Mesodermal cell (in vitro differentiated cells): ENCODE measurements around the gene RTN4RL1.
"Not testable (repeated sequence)": the region's sequence is repeated elsewhere in the genome, so short reads cannot be mapped to it uniquely, and the experiment has no call there.

ENCODE experiments used
- H3K27ac ChIP-seq: 2 replicates; pipeline ENCODE4 v1.7.0; 2013; ENCODE audit warnings: mild to moderate bottlenecking, low read depth, low read length, moderate library complexity; ENCODE audit not compliant: severe bottlenecking
- H3K36me3 ChIP-seq: 2 replicates; pipeline ENCODE4 v1.7.1; 2013; ENCODE audit warnings: mild to moderate bottlenecking, low read length, moderate library complexity; ENCODE audit not compliant: control insufficient read depth, insufficient read depth
- H3K4me1 ChIP-seq: one replicate; pipeline ENCODE4 v1.7.1; 2013; ENCODE audit warnings: mild to moderate bottlenecking, low read length; ENCODE audit not compliant: insufficient read depth, control insufficient read depth, poor library complexity, severe bottlenecking
- H3K4me3 ChIP-seq: 2 replicates; pipeline ENCODE4 v1.7.0; 2013; ENCODE audit warnings: low read length, control low read depth, mild to moderate bottlenecking; ENCODE audit not compliant: insufficient read depth, poor library complexity, severe bottlenecking; ENCODE audit errors: extremely low read depth
- H3K9me3 ChIP-seq: 2 replicates; pipeline ENCODE4 v1.7.1; 2013; ENCODE audit warnings: mild to moderate bottlenecking, low read length, moderate library complexity; ENCODE audit not compliant: control insufficient read depth
- WGBS, 2 experiments: methylation state at CpG; one replicate each; pipeline ENCODE4 v1.1.5; 2013; ENCODE audit warnings: missing lambda C conversion rate in 2 of 2; ENCODE audit not compliant: insufficient coverage in 2 of 2; 5-methylcytosine and 5-hydroxymethylcytosine counted together

Gene RTN4RL1

GRCh38 chr17:1982793-1983366 is 42.3 kb downstream of the RTN4RL1 start:
- not testable (repeated sequence) for H3K27ac ChIP-seq, H3K9me3 ChIP-seq, H3K4me3 ChIP-seq, H3K36me3 ChIP-seq, H3K4me1 ChIP-seq
- WGBS, 2 experiments = 85% methylated on average over 9 to 10 of the region's 13 CpGs

- no peaks in the 10 kb centered on the region for H3K4me1 ChIP-seq
- H3K9me3 ChIP-seq = no peaks in the 10 kb centered on the region
- 84 to 89% methylated on average over 3 to 5 of the region's 8 CpGs for WGBS, 2 experiments
- H3K36me3 ChIP-seq = no peaks in the 10 kb centered on the region
- H3K27ac ChIP-seq = no peak overlapping the region
- H3K4me3 ChIP-seq = no peak overlapping the region
Observed at GRCh38 chr17:1980665-1981250, 44.4 kb downstream of the RTN4RL1 start.

- H3K9me3 ChIP-seq = no peaks in the 10 kb centered on the region
- H3K4me3 ChIP-seq = no peak overlapping the region
- H3K4me1 ChIP-seq = no peaks in the 10 kb centered on the region
- H3K36me3 ChIP-seq = no peaks in the 10 kb centered on the region
- 57 to 67% methylated on average over 7 to 11 of the region's 11 CpGs for WGBS, 2 experiments
- no peak overlapping the region for H3K27ac ChIP-seq
Observed at GRCh38 chr17:1979182-1979985, 45.8 kb downstream of the RTN4RL1 start.

- Histone ChIP-seq H3K9me3 (no peaks in the 10 kb centered on the region), H3K27ac (no peak overlapping the region), H3K4me3 (no peak overlapping the region), H3K4me1 (no peaks in the 10 kb centered on the region), H3K36me3 (no peaks in the 10 kb centered on the region)
- WGBS, 2 experiments = 89 to 90% methylated on average over 9 to 15 of the region's 16 CpGs
Observed at GRCh38 chr17:1978396-1978949, 46.7 kb downstream of the RTN4RL1 start.

GRCh38 chr17:1977583-1978395 is 47.3 kb downstream of the RTN4RL1 start:
- no peaks in the 10 kb centered on the region for H3K36me3 ChIP-seq
- WGBS, 2 experiments = 56 to 58% methylated on average over 43 to 44 of the region's 55 CpGs
- no peak overlapping the region for H3K4me3 ChIP-seq
- H3K9me3 ChIP-seq = no peaks in the 10 kb centered on the region
- no peak overlapping the region for H3K27ac ChIP-seq
- H3K4me1 ChIP-seq = no peaks in the 10 kb centered on the region

- no peak overlapping the region for H3K4me3 ChIP-seq
- H3K27ac ChIP-seq = no peak overlapping the region
- no peaks in the 10 kb centered on the region for H3K9me3 ChIP-seq
- no peaks in the 10 kb centered on the region for H3K36me3 ChIP-seq
- WGBS, 2 experiments = 85 to 96% methylated on average over 4 of the region's 5 CpGs
- H3K4me1 ChIP-seq = no peaks in the 10 kb centered on the region
Observed at GRCh38 chr17:1976683-1977064, 48.5 kb downstream of the RTN4RL1 start.

- Histone ChIP-seq H3K4me1 (no peaks in the 10 kb centered on the region), H3K4me3 (no peak overlapping the region), H3K9me3 (no peaks in the 10 kb centered on the region), H3K36me3 (no peaks in the 10 kb centered on the region), H3K27ac (no peak overlapping the region)
- WGBS, 2 experiments = 58 to 67% methylated on average over 3 to 4 of the region's 4 CpGs
Observed at GRCh38 chr17:1976000-1976682, 49.0 kb downstream of the RTN4RL1 start.

GRCh38 chr17:1975573-1975972 is 49.6 kb downstream of the RTN4RL1 start:
- no peaks in the 10 kb centered on the region for H3K36me3 ChIP-seq
- H3K27ac ChIP-seq = no peak overlapping the region
- no peak overlapping the region for H3K4me3 ChIP-seq
- 85 to 89% methylated on average over 7 to 10 of the region's 10 CpGs for WGBS, 2 experiments
- H3K9me3 ChIP-seq = no peaks in the 10 kb centered on the region
- H3K4me1 ChIP-seq = no peaks in the 10 kb centered on the region

GRCh38 chr17:1972487-1973160 is 52.5 kb downstream of the RTN4RL1 start:
- no peaks in the 10 kb centered on the region for H3K4me1 ChIP-seq
- no peak overlapping the region for H3K27ac ChIP-seq
- no peaks in the 10 kb centered on the region for H3K9me3 ChIP-seq
- no peak overlapping the region for H3K4me3 ChIP-seq
- no peaks in the 10 kb centered on the region for H3K36me3 ChIP-seq
- WGBS, 2 experiments = 76 to 77% methylated on average over 23 of the region's 23 CpGs
